ENCODE measurements around the gene ZNF524.

The ZNF524 gene

DNA sequence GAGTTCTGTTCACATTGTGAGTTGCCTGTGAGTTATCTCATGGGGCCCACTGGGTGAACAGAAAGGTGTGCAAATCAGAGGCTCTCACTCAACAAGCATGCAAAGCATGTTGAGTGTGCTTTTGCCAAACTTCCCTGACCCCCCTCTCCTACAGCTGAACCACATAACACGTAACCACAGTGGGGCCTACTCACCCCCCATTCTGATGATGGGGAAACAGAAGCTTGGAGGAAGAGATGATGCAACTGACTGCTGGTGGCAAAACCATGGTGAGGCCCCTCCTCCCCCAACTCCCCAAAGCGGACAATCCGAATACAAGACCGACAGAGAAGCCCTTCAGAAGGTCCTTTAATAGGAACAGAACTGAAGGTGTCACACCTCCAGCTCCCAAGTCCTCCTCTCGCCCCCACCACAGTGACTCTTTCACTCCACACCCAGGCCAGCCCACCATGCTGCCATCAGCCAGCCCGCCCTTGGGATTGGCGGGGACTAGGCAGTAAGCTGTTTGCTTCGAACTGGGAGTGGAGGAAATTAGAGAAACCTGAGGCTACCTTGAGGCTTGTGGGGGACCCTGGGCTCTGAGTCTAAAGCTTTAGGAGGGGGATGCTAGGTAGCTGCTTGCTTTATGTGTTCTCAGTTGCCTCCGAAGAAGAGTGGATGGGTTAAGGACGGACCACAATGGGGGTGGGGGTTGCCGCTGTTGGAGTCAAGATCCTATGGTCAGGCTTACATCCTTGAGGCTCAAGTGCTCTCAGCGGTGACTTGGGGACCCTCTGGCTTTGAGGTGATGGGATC lies 20.5 kb downstream of the ZNF524 start:
- DNase-seq (ENCODE audit: low read depth), result no peak

DNA sequence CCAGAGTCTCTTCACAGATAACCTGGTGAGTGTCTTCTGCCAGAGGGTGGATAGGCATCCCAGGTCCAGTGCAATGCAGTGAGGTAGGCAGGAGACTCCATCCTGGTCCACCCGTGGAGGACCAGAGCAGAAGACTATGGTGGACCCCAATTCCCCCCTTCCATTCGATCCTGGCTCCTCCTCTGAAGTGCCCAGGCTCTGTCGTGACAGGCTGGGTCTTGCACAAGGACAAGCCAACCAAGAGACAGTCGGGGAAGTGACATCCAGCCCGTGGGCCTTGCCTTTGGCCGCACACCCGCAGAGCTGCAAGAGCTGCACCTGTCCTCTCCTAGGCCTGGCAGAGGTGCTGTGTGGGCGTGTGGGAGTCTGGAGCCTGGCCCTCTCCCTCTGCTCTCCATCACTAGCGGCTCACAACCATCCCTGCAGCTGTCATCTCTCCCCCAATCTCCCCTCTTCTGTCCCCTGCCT lies 21.2 kb downstream of the ZNF524 start:
- DNase-seq (ENCODE audit: low read depth), result no peak

DNA sequence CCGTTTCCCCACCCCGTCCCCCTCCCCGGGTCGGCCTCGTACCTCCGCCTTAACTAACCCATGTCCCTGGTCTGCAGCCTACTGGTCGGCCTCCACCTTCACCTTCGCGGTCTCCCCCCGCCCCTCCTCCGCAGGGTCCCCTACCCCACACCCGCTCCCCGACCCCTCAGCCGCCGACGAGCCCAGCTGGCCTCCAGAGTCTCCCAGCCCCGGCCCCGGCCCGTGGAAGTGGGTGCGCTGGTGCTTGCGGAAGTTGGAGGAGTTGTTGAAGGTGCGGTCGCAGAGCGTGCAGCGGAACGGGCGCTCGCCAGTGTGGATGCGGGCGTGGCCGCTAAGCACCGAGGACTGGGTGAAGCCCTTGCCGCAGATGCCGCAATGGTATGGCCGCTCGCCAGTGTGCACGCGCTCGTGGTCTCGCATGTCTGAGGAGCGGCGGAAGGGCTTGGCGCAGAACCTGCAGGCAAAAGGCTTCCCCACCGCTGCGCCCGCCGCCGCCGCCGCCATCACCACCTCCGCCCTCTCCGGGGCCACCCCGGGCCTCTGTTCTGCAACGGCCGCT lies 21.7 kb downstream of the ZNF524 start:
- DNase-seq (ENCODE audit: low read depth), result no peak

DNA sequence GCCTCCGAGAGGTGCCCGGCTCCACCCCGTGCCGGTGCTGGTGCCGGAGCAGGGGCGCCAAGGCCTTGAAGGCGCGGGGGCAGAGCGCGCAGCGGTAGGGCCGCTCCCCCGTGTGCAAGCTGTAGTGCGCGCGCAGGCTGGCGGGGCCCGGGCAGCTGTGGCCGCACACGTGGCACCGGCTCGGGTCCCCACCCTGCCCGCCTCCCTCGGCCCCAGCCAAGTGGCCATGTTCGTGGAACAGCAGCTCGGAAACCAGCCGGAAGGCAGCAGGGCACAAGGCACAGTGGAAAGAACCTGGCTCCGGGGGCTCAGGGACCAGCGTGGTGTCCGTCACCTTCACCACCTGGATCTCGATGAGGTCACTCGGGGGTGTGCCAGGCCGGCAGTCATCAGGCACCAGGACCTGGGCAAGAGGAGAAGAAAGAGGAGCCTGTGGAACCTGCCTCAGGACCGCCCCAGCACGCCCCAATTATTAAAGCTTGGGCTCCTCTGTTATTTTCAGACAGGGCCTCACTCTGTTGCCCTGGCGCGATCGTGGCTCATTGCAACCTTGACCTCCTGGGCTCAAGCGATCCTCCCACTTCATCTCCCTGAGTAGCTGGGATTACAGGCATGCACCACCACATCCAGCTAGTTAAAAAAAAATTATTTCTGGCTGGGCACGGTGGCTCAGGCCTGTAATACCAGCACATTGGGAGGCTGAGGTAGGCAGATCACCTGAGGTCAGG lies 22.3 kb downstream of the ZNF524 start:
- no peak for DNase-seq (ENCODE audit: low read depth)

DNA sequence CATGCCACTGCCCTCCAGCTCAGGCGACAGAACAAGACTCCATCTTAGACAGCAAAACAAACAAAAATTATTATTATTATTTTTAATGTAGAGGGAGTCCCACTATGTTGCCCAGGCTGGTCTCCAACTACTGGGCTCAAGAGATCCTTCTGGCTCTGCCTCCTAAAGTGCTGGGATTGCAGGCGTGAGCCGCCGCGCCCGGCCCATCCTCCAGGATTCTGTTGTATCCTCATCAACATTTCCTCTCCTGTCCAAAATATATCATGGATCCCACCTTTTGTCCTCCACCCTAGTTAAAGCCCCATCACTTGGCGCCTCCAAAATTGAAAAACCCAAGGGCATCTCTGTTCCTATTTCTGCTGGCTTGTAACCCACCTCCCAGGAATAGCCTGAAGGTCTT lies 23.0 kb downstream of the ZNF524 start:
- no peak for DNase-seq (ENCODE audit: low read depth)

DNA sequence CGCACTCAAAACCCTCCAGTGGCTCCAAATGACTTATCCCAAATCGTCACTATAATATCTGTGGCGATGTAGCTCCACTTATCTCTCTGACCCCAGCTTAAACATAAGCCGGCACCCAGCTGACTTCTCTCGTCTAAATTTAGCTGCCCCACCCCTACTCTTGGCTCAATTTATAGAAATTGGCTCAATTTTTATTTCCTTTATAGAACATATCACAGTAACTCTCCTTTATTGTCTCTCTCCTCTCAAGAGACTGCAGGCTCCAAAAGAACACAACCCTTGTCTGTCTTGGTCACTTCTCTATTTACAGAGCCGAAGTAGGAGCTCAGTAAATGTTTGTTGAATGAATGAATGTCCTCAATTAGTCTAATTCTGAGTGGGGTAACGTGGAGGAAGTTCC lies 23.5 kb downstream of the ZNF524 start:
- DNase-seq (ENCODE audit: low read depth), result no peak

DNA sequence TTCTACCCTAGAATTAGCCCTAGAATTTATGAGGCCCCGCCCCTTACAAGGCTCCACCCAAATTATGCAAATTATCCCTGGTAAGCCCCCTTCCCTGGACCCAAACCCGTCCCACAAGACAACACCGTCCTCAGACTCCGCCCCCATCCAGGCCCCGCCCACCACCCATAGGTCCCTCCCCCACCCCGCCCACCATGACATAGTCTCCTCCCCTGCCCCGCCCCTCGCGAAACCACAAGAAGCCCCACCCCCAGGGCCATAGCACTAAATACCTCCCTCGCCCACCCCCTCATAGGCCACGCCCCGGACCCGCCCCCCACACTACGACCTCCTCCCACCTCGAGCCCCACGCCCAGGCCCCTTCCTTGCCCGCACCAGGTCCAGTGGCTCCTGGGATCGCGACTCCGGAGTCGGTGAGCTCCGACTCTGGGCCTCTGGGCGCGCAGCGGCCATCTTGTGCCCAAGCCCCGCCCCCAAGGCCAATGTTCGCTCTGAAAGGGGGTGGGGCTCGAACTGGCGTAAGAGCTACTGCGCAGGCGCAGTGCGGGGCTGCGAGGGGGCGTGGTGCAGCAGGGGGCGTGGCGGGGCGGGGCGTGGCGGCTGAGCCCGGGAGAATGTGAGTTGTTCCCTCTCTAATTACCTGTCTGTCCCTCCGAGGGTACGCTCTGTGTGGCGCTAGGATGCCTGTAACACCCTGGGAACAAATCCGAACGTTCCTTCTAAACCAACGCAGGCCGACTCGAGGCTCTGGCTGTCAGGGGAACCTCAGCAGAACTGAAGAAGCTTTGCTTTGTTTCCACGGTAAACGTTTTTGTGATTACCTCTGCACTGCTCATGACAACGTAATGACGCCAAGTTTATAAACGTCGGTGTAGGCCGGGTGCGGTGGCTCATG lies 24.3 kb downstream of the ZNF524 start, which contains the start of gene ZNF784:
Gene ZNF784, minus strand, starts transcription at position 458 of the 895 bp plus-strand sequence. Its CDS starts 5 bp downstream, at position 453.
- peak; percentile 86 for DNase-seq (ENCODE audit: low read depth)

DNA sequence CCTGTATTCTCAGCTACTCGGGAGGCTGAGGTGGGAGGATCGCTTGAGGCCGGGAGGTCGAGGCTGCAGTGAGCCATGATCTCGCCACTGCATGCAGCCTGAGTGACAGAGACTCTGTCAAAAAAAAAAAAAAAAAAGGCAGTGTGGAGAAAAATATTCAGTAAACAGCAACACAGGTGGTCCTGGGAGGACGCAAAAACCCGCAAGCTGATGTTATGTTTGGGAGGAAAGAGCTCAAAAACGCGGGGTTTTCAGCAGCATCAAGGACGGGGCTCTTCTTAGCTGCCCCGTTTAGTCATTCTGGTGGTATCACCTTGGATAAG lies 24.9 kb downstream of the ZNF524 start:
- DNase-seq (ENCODE audit: low read depth), result no peak

DNA sequence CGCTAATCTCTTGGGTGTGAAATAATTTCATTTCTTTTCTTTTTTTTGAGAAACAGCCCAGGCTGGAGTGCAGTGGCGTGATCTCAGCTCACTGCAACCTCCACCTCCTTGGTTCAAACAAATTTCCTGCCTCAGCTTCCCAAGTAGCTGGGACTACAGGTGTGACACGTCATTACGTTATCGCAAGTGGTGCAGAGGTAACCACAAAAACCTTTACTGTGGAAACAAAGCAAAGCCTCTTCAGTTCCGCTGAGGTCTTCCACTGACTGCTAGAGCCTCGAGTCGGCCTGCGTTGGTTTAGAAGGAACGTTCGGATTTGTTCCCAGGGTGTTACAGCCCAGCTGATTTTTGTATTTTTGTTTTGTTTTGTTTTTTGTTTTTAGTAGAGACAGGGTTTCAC lies 26.3 kb downstream of the ZNF524 start:
- DNase-seq (ENCODE audit: low read depth), result peak; percentile 67

DNA sequence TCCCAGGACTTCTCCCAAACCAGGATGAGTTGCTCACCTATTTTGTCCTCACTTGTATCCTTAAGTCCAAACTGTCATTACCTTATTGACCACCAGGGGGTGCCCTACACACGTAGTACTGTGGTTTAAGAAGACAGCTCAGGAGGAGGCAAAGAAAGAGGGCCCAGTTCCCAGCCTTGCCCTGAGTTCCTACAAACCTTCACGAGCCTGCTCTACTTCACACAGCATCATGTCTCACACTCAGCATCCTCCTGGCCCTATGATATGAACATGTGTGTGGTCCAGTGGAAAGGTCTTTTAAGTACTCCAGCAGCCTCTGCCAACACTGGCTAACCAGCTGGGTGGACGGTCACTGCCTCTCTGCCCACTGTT lies 32.4 kb downstream of the ZNF524 start:
- DNase-seq (ENCODE audit: low read depth), result peak; percentile 71

DNA sequence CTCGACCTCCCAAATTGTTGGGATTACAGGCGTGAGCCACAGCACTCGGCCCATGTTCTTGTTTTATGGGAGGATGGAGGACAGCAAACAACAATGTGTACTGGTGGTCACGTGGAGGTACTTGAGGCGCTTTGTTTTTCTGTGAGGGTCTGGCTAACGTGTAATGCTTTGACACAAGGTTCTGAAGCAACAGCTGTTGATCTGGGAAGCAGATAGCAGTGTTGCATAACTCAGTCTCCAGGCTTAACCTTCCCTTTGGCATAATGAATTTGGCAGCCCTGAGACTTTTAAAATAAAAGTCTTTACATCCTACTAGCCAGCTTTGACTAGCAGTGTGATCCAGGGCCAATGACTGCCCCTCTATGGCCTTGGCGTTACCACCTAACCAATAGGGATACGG lies 33.8 kb downstream of the ZNF524 start:
- DNase-seq (ENCODE audit: low read depth), result no peak

DNA sequence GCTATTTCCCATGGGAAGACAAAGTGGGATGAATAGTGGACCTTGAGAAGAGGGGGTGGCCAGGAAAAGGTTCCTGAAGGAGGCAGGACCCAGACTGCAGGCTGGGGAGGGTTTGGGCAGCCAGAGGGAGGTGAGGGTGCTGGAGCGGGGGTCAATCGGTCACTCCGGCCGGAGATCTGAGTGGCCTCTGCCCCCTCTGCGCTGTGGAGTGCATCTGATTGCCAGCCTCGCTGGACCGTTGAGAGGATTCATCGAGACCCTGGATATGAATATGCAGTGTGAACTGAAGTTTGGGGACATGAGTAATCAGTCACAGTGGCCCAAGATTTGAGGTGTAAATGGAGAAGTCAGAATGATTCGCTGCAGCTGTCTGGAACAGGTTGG lies 35.2 kb downstream of the ZNF524 start:
- no peak for DNase-seq (ENCODE audit: low read depth)

DNA sequence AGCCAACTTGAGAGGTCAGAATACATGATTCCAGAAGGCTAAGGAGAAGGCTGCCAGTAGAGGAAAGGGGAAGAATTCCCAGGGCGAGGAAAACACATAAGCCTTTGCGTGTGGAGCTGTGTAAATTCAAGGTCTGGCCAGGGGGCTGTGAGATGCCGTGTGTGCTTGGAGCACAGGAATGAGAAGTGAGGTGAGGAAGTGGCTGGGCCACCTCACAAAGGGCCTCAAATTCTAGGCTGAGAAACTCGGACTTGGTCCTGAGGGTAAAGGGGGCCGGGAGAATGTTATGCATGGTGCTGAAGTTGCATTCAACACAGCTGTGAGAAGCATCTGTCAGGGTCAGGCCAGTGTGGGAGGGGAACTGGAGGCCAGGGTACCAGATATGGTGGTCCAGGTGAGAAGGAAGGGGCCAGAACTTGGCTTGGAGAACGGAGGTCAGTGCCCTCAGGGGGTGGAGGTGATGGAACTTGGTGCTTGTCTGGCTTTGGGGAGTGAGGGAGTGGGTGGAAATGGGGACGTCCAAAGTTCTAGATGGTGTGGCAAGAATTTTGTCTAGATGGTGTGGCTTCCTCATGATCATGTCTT lies 35.9 kb downstream of the ZNF524 start:
- no peak for DNase-seq (ENCODE audit: low read depth)

DNA sequence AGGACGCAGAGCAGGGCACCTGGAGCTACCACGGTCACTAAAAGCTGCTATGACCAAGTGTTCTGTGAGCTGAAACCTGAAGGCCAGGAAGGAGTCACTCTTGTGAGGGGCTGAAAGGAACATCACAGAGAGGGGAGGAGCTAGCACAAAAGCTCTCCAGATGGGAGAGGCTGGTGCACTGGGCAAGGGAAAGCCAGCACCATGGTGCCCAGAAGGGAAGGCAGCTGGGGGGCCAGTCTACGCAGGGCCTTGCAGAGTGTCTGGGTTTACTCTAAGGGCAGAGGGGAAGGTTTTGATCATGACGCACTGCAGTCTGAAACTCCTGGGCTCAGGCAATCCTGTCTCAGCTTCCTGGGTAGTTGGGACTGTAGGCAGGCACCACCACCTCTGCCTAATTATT lies 36.6 kb downstream of the ZNF524 start:
- no peak for DNase-seq (ENCODE audit: low read depth)

DNA sequence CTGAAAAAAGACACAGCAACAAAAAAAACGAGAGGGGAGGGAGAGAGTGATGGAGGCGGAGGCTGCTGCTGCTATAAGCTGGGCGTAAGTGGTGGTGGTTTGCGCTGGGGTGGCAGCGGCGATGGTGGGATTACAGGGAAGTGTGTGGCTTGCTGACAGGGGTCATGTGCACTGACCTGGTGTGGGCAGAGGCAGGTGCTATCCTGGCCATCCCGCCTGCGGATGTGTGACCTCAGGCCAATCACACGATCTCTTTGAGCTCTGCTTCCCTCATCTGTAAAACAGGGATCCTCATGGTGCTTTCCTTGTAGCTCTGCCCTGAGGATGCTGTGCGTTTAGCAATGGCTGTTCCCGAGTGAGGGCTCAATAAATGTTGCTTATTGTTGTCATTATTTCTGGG lies 37.4 kb downstream of the ZNF524 start:
- DNase-seq (ENCODE audit: low read depth), result no peak

DNA sequence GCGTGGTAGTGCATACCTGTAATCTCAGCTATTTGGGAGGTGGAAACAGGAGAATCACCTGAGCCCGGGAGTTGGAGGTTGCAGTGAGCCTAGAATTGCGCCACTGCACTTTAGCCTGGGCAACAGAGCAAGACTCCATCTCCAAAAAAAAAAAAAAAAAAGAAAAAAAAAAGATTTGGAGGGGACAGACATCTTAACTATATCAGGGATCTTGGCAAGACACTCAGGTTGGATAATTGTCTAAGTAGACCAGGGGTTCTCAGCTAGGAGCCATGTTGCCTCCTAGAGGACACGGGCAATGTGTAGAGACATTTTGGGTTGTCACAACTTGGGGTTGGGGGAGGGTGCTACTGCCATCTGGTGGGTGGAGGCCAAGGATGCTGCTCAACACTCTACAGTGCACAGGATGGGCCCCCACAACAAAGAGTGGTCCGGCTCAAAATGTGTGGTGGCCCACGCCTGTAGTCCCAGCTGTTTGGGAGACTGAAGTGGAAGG lies 38.8 kb downstream of the ZNF524 start:
- peak; percentile 38 for DNase-seq (ENCODE audit: low read depth)

DNA sequence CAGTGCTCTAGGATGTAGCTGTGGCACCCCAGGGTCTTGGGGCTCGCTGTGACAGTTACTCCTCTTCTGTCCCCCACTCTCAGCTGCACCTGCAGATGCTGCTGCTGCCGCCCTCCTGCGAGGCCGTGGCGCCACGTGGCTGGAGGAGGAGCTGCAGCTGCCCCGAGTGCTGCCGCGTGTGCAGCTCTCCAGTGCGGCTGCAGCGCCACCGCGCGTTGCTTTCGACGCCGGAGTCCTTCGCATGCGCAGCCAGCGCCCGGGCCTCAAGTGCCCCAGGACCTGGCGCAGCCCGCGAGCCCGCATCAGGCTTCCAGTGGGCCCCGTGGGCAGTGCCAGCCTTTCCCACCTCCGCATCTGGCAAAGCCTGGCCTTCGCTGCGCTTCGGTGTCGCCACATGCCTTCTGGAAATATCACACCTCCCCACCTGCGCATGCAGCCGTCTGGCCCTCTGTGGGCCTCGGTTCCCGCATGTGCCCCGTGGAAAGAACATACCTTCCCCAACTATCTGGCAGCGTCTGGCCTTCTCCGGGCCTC lies 40.0 kb downstream of the ZNF524 start:
- DNase-seq (ENCODE audit: low read depth), result peak; percentile 55

DNA sequence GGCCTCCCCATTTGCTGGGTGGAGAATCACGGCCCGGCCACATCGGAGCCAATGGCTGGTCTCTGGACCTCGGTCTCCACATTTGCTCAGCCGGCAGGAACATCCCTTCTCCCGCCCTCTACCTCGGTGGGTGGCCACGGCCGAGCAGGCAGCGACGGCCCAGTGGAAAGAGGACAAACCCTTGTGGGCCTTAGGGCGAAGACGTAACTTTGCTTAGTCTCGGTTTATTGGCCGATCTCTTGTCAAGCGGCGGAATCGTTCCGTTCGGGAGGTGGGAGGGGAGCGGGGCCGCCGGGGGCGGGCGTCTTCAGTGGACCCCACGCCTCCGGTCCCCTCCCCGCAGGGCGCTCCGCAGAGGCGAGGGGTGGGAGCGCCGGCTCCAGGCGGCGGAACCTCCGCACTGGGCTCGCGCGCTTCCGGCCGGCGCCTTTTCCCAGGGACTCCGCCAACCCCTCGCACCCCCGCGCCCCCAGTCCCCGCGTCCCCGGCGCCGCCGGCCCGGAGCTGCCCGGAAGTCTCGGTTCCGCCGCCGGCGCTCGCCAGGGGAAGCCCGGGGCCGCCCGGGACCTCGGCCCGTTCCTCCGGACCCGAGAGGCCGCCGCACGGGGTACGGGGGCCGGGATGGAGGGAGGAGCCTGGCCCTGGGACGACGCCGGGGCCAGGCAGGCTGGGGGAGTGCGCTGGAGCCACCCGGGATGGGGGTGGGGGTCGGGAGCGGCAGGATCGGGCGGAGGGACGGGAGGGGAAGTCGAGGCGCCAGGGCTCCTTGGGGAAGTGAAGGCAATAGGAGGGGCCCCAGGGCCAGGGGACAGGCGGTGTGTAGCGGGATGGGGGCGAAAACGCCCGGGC lies 40.7 kb downstream of the ZNF524 start, which contains the start of gene ZNF580:
Gene ZNF580, plus strand, starts transcription at position 426 of the 849 bp plus-strand sequence. CDS start 1,507 bp downstream, outside the sequence.
- peak; percentile 32 for DNase-seq (ENCODE audit: low read depth)

DNA sequence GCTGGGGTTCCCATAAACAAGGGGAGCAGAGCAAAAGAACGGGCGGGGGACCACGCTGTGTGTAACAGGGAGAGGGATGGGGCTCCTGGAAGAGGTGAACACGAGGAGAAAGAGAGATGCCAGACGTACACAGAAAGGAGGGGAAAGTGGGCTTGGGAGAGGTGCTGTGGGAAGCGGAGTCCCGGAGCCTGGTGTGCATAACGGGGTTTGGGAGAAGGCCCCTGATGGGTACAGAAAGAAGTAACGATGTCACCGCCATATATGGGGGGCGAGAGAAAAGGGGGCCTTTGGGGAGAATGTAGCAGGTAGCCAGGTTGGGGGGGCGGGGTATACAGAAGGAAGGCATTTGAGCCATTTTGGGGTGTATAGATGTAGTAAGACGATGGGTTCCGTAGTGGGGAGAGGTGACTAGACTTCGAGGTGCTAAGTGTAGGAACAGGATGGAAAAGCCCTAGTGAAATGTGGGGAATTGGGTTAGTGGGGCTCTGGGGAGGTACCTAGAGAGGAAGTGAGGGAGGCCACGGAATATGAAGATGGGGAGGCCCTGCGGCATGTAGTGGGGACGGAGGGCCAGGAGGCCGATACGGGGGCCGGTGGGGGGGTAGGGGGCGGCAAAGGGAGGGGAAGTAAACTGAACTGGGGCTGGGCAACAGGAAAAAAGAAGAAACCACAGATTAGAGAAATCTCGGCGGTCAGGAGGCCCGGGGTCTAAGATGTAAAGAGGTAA lies 41.5 kb downstream of the ZNF524 start:
- no peak for DNase-seq (ENCODE audit: low read depth)
